HepG2 (cell line): ENCODE measurements around the gene CNBD2. TPM values are rescaled to one million over a fixed set of nuclear protein-coding genes. Genes with fewer than 3 reads are reported as not detected.

Experiments used
- ASH2L ChIP-seq: fragments of 300-600, 200-600 bp; sonication (generic); IDR thresholded peaks from 2 replicates; pipeline ENCODE4 v1.7.0; 2017; ENCODE audit warnings: low read depth, mild to moderate bottlenecking, moderate library complexity, mixed read lengths, low read length; ENCODE audit not compliant: insufficient read length
- ESRRA ChIP-seq: sonication (generic); formaldehyde crosslinking; IDR thresholded peaks from 2 replicates; pipeline ENCODE4 v1.5.1; 2020; ENCODE audit warnings: mild to moderate bottlenecking, low read depth, missing genetic modification reagents
- ETS1 ChIP-seq: sonication (generic); formaldehyde crosslinking; IDR thresholded peaks from 2 replicates; pipeline ENCODE4 v1.4.0; 2020; ENCODE audit warnings: missing genetic modification reagents
- FIP1L1 ChIP-seq: fragments of 200-400 bp; formaldehyde crosslinking; IDR thresholded peaks from 2 replicates; pipeline ENCODE4 v1.6.1; 2018; ENCODE audit warnings: low read depth, mild to moderate bottlenecking, low read length, moderate library complexity, borderline replicate concordance; ENCODE audit not compliant: insufficient read depth
- FOXA1 ChIP-seq, 2 experiments: fragments of 450-650 bp in 1 of 2; sonication (generic) in 1 of 2; formaldehyde crosslinking in 1 of 2; IDR thresholded peaks; 2 replicates each; pipeline versions ENCODE4 v1.4.0 to v1.6.1; 2016 to 2020; ENCODE audit warnings: missing genetic modification reagents in 1 of 2
- GMEB2 ChIP-seq: IDR thresholded peaks from 2 replicates; pipeline ENCODE4 v1.6.1; 2016; ENCODE audit warnings: missing biosample characterization, missing genetic modification reagents, low read depth
- LCORL ChIP-seq, 2 experiments: fragments of 450-650 bp in 1 of 2; sonication (generic) in 1 of 2; formaldehyde crosslinking in 1 of 2; IDR thresholded peaks; 2 replicates each; pipeline versions ENCODE4 v1.5.0 to v1.6.1; 2017 to 2020; ENCODE audit warnings: antibody characterized with exemption in 1 of 2, missing genetic modification reagents in 1 of 2
- MIER3 ChIP-seq: IDR thresholded peaks from 2 replicates; pipeline ENCODE4 v1.6.1; 2016; ENCODE audit warnings: missing compliant biosample characterization, borderline replicate concordance
- MTF1 ChIP-seq: sonication (generic); formaldehyde crosslinking; IDR thresholded peaks from 2 replicates; pipeline ENCODE4 v1.5.0; 2020; ENCODE audit warnings: missing genetic modification reagents
- NFE2L2 ChIP-seq: fragments of 150-350 bp; IDR thresholded peaks from 2 replicates; pipeline ENCODE4 v1.6.1; 2014; ENCODE audit warnings: low read length
- POLR2AphosphoS5 ChIP-seq: IDR thresholded peaks from 2 replicates; pipeline ENCODE4 v1.6.1; 2012; ENCODE audit warnings: low read depth, low read length
- ZMYM3 ChIP-seq: sonication (generic); formaldehyde crosslinking; IDR thresholded peaks from 2 replicates; pipeline ENCODE4 v1.5.1; 2020; ENCODE audit warnings: mild to moderate bottlenecking, missing genetic modification reagents
- ZNF18 ChIP-seq: sonication (generic); formaldehyde crosslinking; IDR thresholded peaks from 2 replicates; pipeline ENCODE4 v1.8.0; 2022; ENCODE audit warnings: mild to moderate bottlenecking, missing genetic modification reagents; ENCODE audit not compliant: insufficient replicate concordance
- ZNF180 ChIP-seq: sonication (generic); formaldehyde crosslinking; IDR thresholded peaks from 2 replicates; pipeline ENCODE4 v1.4.0; 2020; ENCODE audit warnings: low read depth, missing genetic modification reagents, borderline replicate concordance
- ZNF263 ChIP-seq: sonication (generic); formaldehyde crosslinking; IDR thresholded peaks from 2 replicates; pipeline ENCODE4 v1.4.0; 2020; ENCODE audit warnings: missing genetic modification reagents
- ZNF280B ChIP-seq: sonication (generic); formaldehyde crosslinking; IDR thresholded peaks from 2 replicates; pipeline ENCODE4 v1.5.0; 2020; ENCODE audit warnings: missing genetic modification reagents, mild to moderate bottlenecking, borderline replicate concordance
- ZNF501 ChIP-seq: sonication (generic); formaldehyde crosslinking; IDR thresholded peaks from 2 replicates; pipeline ENCODE4 v1.5.1; 2020; ENCODE audit warnings: mild to moderate bottlenecking, moderate library complexity, missing genetic modification reagents
- ZNF569 ChIP-seq: sonication (generic); formaldehyde crosslinking; IDR thresholded peaks from 2 replicates; pipeline ENCODE4 v1.5.0; 2020; ENCODE audit warnings: mild to moderate bottlenecking, missing genetic modification reagents, moderate library complexity, borderline replicate concordance
- ZNF598 ChIP-seq: sonication (generic); formaldehyde crosslinking; IDR thresholded peaks from 2 replicates; pipeline ENCODE4 v1.5.1; 2020; ENCODE audit warnings: mild to moderate bottlenecking, missing genetic modification reagents, borderline replicate concordance
- ZNF7 ChIP-seq: IDR thresholded peaks from 2 replicates; pipeline ENCODE4 v1.6.1; 2016; ENCODE audit warnings: missing biosample characterization, missing genetic modification reagents
- ZNF773 ChIP-seq: sonication (generic); formaldehyde crosslinking; IDR thresholded peaks from 2 replicates; pipeline ENCODE4 v1.4.0; 2020; ENCODE audit warnings: missing genetic modification reagents, borderline replicate concordance
- polyA plus RNA-seq, 8 experiments: library from polyadenylated mRNA; depleted of rRNA in 3 of 8; stranded (reverse) in 7 of 8; unstranded in 1 of 8; fragments of >200 nt; fragmentation: Illumina TruSeq in 4 of 8; extraction: Trizol in 4 of 8; gene quantifications; 2 replicates each; pipeline versions ENCODE4 v1.2.1 to v1.2.3, GENCODE V29; 2011 to 2016; ENCODE audit warnings: low read depth in 4 of 8, missing spikeins in 1 of 8, mixed read lengths in 1 of 8; ENCODE audit not compliant: insufficient read depth in 1 of 8
- total RNA-seq, 5 experiments: library from RNA; depleted of rRNA; stranded (reverse); fragments of >200 nt; fragmentation: Illumina TruSeq; extraction: Trizol; gene quantifications; 2 replicates each; pipeline ENCODE4 v1.2.3, GENCODE V29; 2016; ENCODE audit warnings: low read depth in 1 of 5
- TF ChIP-seq, protein P1 (sequence below): sonication (generic); formaldehyde crosslinking; conservative IDR thresholded peaks from 2 replicates; pipeline ENCODE4 v1.4.0; 2020; ENCODE audit warnings: missing genetic modification reagents

The CNBD2 gene
- total and polyA plus RNA-seq, 2 of the 13 experiments (the other 11 are each of a cell fraction or from before 2014, with no cell fraction given), result 12.4 to 22.8 TPM

- peak; percentile 57; the same call in 1 of the 2 replicates for TF ChIP-seq ZNF280B (CRISPR knock-in tag)
- TF ChIP-seq NFE2L2, result no peak
- no peak for TF ChIP-seq FOXA1 (IDR thresholded peaks at IDR 0.05)
- no peak for TF ChIP-seq FOXA1 (CRISPR knock-in tag; IDR thresholded peaks at IDR 0.05)
- no peak for TF ChIP-seq GMEB2 (CRISPR knock-in tag)
- TF ChIP-seq, protein P1, sequence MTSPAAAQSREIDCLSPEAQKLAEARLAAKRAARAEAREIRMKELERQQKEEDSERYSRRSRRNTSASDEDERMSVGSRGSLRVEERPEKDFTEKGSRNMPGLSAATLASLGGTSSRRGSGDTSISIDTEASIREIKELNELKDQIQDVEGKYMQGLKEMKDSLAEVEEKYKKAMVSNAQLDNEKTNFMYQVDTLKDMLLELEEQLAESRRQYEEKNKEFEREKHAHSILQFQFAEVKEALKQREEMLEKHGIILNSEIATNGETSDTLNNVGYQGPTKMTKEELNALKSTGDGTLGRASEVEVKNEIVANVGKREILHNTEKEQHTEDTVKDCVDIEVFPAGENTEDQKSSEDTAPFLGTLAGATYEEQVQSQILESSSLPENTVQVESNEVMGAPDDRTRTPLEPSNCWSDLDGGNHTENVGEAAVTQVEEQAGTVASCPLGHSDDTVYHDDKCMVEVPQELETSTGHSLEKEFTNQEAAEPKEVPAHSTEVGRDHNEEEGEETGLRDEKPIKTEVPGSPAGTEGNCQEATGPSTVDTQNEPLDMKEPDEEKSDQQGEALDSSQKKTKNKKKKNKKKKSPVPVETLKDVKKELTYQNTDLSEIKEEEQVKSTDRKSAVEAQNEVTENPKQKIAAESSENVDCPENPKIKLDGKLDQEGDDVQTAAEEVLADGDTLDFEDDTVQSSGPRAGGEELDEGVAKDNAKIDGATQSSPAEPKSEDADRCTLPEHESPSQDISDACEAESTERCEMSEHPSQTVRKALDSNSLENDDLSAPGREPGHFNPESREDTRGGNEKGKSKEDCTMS (CRISPR knock-in tag), result no peak
- peak; percentile 14 for TF ChIP-seq ASH2L
- no peak for TF ChIP-seq MIER3 (CRISPR knock-in tag)
- TF ChIP-seq ZNF569, result no peak
- no peak for TF ChIP-seq ZMYM3
- TF ChIP-seq MTF1, result no peak
- TF ChIP-seq FIP1L1, result no peak
- TF ChIP-seq ESRRA (CRISPR knock-in tag), result no peak
- no peak for TF ChIP-seq ZNF180 (CRISPR knock-in tag)
- TF ChIP-seq ZNF263 (CRISPR knock-in tag), result no peak
- no peak for TF ChIP-seq ZNF18 (CRISPR knock-in tag)
- TF ChIP-seq LCORL (IDR thresholded peaks at IDR 0.05), result no peak
- TF ChIP-seq LCORL (CRISPR knock-in tag; IDR thresholded peaks at IDR 0.05), result no peak
- TF ChIP-seq ZNF773 (CRISPR knock-in tag), result no peak
- TF ChIP-seq ETS1 (CRISPR knock-in tag), result no peak
- no peak for TF ChIP-seq ZNF7 (CRISPR knock-in tag)
- no peak for TF ChIP-seq ZNF598 (CRISPR knock-in tag)
- TF ChIP-seq POLR2AphosphoS5, result no peak
- peak; percentile 53; the same call in 1 of the 2 replicates for TF ChIP-seq ZNF501
Observed at GRCh38 chr20:35947489-35947888, 20.9 kb upstream of the CNBD2 start (continued).
